NT2/D1 (cell line): Measurements from ENCODE around the gene PUM1.

Experiments used
- DNase-seq: peaks from one replicate; pipeline ENCODE4 v3.0.0-alpha.2; 2011; ENCODE audit warnings: low read depth, low spot score
- H3K27me3 ChIP-seq: 2 replicates; pipeline ENCODE4 v1.6.0; 2011; ENCODE audit warnings: mild to moderate bottlenecking; ENCODE audit not compliant: insufficient read length, insufficient read depth
- H3K36me3 ChIP-seq: 2 replicates; pipeline ENCODE4 v1.6.1; 2011; ENCODE audit warnings: mild to moderate bottlenecking, low read length, mixed read lengths; ENCODE audit not compliant: insufficient read depth, insufficient read length
- H3K4me1 ChIP-seq: 2 replicates; pipeline ENCODE4 v1.5.1; 2011; ENCODE audit not compliant: insufficient read depth, insufficient read length
- H3K4me3 ChIP-seq: 2 replicates; pipeline ENCODE4 v1.5.1; 2011; ENCODE audit warnings: low read depth; ENCODE audit not compliant: insufficient read length
- H3K9ac ChIP-seq: 2 replicates; pipeline ENCODE4 v1.6.0; 2011; ENCODE audit warnings: low read depth; ENCODE audit not compliant: insufficient read length
- H3K9me3 ChIP-seq: 2 replicates; pipeline ENCODE4 v1.5.1; 2011; ENCODE audit warnings: mild to moderate bottlenecking, low read length; ENCODE audit not compliant: insufficient read depth
- SUZ12 ChIP-seq: IDR thresholded peaks from 2 replicates; pipeline ENCODE4 v1.6.1; 2011; ENCODE audit not compliant: insufficient read length, insufficient read depth; ENCODE audit errors: extremely low read depth
- YY1 ChIP-seq: IDR thresholded peaks from 2 replicates; pipeline ENCODE4 v1.6.1; 2011; ENCODE audit not compliant: insufficient read length, insufficient read depth
- ZNF274 ChIP-seq: IDR thresholded peaks from 2 replicates; pipeline ENCODE4 v1.6.1; 2011; ENCODE audit warnings: mild to moderate bottlenecking, low read depth, low read length

The PUM1 gene

GRCh38 chr1:30906631-30907441 is 158.7 kb downstream of the PUM1 start:
- DNase-seq = no peak

DNA sequence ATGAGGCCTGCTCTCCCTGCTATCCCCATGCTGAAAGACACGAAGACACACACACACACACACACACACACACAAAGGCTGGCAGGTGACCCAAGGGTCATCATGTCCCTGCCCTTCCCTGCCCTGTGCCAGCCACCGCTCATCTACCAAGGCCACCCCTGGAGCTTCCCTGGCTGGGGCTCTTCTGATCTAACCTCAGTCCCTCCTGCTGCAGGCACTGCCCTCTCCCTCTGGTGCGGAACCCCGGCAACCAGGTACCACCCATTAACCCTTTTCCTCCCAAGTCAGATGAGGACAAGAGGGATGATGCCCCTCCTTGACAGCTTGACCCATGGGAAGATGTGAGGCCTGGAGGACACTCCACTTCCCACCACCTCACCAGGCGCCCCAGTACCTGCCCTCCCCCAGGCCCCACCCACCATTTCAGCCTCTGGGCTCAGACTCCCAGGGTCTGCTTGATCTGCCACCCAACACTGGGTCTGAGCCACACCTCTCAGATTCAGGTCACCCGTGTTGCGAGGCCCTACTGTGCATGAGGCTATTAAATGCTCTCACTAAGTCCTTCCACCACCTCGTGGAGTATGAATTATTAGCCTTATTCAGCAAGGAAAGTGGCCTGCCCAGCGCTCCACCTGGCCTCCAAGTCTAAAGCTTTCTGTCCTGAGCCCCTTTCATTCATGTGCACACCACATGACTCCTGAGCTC is 159.4 kb downstream of the PUM1 start:
- H3K9me3 ChIP-seq = no peaks in the 10 kb centered on the region
- H3K4me3 ChIP-seq = no peak overlapping the region
- no peak for TF ChIP-seq ZNF274
- no peak for TF ChIP-seq YY1
- no peak for TF ChIP-seq SUZ12
- peak overlapping the region; percentile 16 for H3K9ac ChIP-seq
- no peak for DNase-seq
- H3K36me3 ChIP-seq = no peaks in the 10 kb centered on the region
- peaks cover 54% of the 10 kb centered on the region for H3K4me1 ChIP-seq
- H3K27me3 ChIP-seq = peaks cover 16% of the 10 kb centered on the region

More at GRCh38 chr1:30906631-30907441, 158.7 kb downstream of the PUM1 start:
- Histone ChIP-seq H3K9ac (peak overlapping the region; percentile 76), H3K4me3 (peak overlapping the region; percentile 64), H3K27me3 (peaks cover 16% of the 10 kb centered on the region), H3K9me3 (no peaks in the 10 kb centered on the region), H3K4me1 (peaks cover 52% of the 10 kb centered on the region), H3K36me3 (no peaks in the 10 kb centered on the region)
- TF ChIP-seq SUZ12 = no peak
- TF ChIP-seq YY1 = no peak
- TF ChIP-seq ZNF274 = no peak

DNA sequence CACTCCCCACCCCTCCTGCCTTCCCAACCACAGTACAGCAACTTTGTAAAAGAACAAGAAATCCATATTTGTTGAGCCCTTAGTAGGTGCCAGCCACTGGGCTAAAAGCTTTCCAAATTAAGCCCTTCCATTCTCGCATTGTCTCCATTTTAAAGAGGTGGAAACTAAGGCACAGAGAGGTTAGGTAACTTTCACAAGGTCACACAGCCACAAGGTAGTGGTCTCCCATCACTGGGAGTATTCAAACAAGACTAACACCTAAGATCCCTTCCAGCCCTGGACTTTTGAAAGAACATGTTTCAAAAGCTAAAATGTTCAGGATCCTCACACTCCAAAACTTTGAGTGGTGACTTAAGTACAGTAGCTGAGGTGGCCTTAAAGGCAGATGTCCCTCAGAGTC is 160.1 kb downstream of the PUM1 start:
- DNase-seq = no peak
- Histone ChIP-seq H3K9me3 (no peaks in the 10 kb centered on the region), H3K36me3 (no peaks in the 10 kb centered on the region), H3K27me3 (peaks cover 16% of the 10 kb centered on the region), H3K4me1 (peaks cover 53% of the 10 kb centered on the region), H3K9ac (no peak overlapping the region), H3K4me3 (no peak overlapping the region)
- TF ChIP-seq SUZ12 (no peak), YY1 (no peak), ZNF274 (no peak)

- no peak for TF ChIP-seq SUZ12
- no peak for TF ChIP-seq ZNF274
- no peak for TF ChIP-seq YY1
- Histone ChIP-seq H3K4me3 (no peak overlapping the region), H3K4me1 (peaks cover 53% of the 10 kb centered on the region), H3K27me3 (peaks cover 16% of the 10 kb centered on the region), H3K9ac (peak overlapping the region; percentile 21), H3K36me3 (no peaks in the 10 kb centered on the region), H3K9me3 (no peaks in the 10 kb centered on the region)
- no peak for DNase-seq
These were observed 160.6 kb downstream of the PUM1 start for GRCh38 chr1:30904962-30905335.

DNA sequence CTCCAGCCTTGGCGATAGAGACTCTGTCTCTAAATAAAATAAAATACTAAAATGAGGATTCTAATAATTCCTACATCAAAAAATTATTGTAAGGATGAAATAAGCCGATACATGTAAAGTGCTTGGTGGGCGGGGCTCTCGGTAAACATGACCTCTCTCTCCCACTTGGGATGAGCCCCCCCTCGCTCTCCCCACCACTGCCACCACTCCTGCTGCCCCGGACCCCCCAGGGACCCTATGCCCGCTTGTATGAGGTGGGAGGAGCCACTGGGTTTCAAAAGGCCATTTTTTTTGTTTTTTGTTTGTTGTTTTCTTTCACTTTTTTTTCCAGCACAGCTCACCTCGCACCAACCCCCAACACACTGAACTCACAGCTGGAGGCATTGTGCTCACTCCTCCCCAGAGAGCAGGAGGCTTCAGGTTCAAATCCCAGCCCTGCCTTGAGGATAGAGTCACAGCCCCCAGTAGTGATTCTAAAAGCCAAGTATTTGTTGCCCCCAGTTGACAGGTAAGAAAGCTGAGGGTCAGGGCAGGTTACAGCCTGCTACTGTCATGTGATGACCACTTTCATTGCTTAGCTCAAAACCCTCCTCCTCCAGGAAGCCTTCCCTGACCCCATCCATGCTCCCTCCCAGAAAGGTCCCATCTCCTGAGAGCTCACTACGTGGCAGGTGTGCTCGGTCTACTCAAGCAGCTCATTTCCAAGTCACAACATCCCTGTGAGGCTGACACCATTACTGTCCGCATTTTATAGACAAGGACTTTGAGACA is 161.1 kb downstream of the PUM1 start:
- no peaks in the 10 kb centered on the region for H3K36me3 ChIP-seq
- H3K27me3 ChIP-seq = peaks cover 16% of the 10 kb centered on the region
- H3K4me1 ChIP-seq = peaks cover 52% of the 10 kb centered on the region
- no peak overlapping the region for H3K4me3 ChIP-seq
- TF ChIP-seq SUZ12 (no peak), YY1 (no peak), ZNF274 (no peak)
- no peak for DNase-seq
- no peaks in the 10 kb centered on the region for H3K9me3 ChIP-seq
- H3K9ac ChIP-seq = peak overlapping the region; percentile 21

DNA sequence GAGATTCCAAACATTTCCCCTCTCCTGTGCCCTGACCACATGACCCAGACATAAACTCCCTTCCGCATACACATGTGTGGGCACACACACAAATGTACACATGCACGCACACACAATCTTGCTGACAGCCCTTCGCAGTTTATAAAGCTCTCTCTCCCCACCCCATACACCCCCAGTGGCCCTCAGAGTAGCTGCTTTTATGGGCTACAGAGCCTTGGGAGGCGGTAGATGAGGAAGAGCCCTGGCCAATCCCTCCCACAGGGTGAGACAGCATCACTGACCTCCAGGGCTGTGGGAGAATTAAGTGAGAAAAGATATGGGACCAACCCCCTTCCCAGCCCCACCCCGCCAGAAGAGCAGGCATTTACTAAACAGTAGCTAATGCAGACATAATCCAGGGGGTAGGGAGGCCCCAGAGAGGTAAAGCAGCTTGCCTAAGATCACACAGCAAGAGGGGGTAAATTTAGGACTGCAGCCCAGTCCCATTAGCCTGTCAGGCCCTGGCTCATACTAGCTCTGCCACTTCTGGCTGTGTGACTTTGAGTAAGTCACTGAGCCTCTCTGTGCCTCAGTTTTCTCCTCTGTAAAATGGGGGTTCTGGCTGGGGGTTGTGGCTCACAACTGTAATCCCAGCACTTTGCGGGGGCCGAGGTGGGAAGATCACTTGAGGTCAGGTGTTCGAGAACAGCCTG is 162.0 kb downstream of the PUM1 start:
- H3K9me3 ChIP-seq = no peaks in the 10 kb centered on the region
- no peaks in the 10 kb centered on the region for H3K36me3 ChIP-seq
- peaks cover 12% of the 10 kb centered on the region for H3K27me3 ChIP-seq
- no peak overlapping the region for H3K4me3 ChIP-seq
- peaks cover 47% of the 10 kb centered on the region for H3K4me1 ChIP-seq
- no peak for DNase-seq
- TF ChIP-seq YY1 (no peak), ZNF274 (no peak), SUZ12 (no peak)
- H3K9ac ChIP-seq = no peak overlapping the region
